ENCODE measurements around the gene NT5C3B.
A peak's percentile ranks its signal among the peaks of the same experiment; 100 is the strongest.
"Not testable (repeated sequence)": the region's sequence is repeated elsewhere in the genome, so short reads cannot be mapped to it uniquely, and the experiment has no call there.

The NT5C3B gene
- total RNA-seq, result 20.0 to 30.4 reads per million in 2 donors

GRCh38 chr17:41835800-41836549 lies at the start of gene NT5C3B:
Gene NT5C3B, minus strand, starts transcription at chr17:41836232. Its CDS starts 39 bp downstream, at chr17:41836193.
- DNase-seq, result peak; percentile 45

GRCh38 chr17:41885733-41886132 lies 49.7 kb upstream of the NT5C3B start:
- no peak for DNase-seq

GRCh38 chr17:41882756-41883155 lies 46.7 kb upstream of the NT5C3B start:
- DNase-seq, result no peak

GRCh38 chr17:41880130-41880529 lies 44.1 kb upstream of the NT5C3B start:
- DNase-seq, result no peak

- not testable (repeated sequence) for DNase-seq
Observed at GRCh38 chr17:41874293-41874670, 38.2 kb upstream of the NT5C3B start.

- no peak for DNase-seq
Observed at GRCh38 chr17:41873559-41874292, 37.7 kb upstream of the NT5C3B start.

- DNase-seq, result no peak
Observed at GRCh38 chr17:41871789-41872188, 35.8 kb upstream of the NT5C3B start.

GRCh38 chr17:41870627-41871026 lies 34.6 kb upstream of the NT5C3B start:
- no peak for DNase-seq

- no peak for DNase-seq
Observed at GRCh38 chr17:41870097-41870496, 34.1 kb upstream of the NT5C3B start.

GRCh38 chr17:41869426-41869825 lies 33.4 kb upstream of the NT5C3B start:
- no peak for DNase-seq

GRCh38 chr17:41868568-41868967 lies 32.5 kb upstream of the NT5C3B start:
- no peak for DNase-seq

- DNase-seq, result no peak
Observed at GRCh38 chr17:41865596-41865893, 29.5 kb upstream of the NT5C3B start.

- DNase-seq, result peak; percentile 85
Observed at GRCh38 chr17:41864836-41865595, 29.0 kb upstream of the NT5C3B start, which contains the start of gene KLHL11. Gene KLHL11, minus strand, starts transcription at chr17:41865423. Its CDS starts 53 bp downstream, at chr17:41865370.

- DNase-seq, result peak; percentile 55
Observed at GRCh38 chr17:41864498-41864835, 28.4 kb upstream of the NT5C3B start.

- peak; percentile 6 for DNase-seq
Observed at GRCh38 chr17:41863074-41863848, 27.2 kb upstream of the NT5C3B start.

- no peak for DNase-seq
Observed at GRCh38 chr17:41860254-41860931, 24.4 kb upstream of the NT5C3B start.

- not testable (repeated sequence) for DNase-seq
Observed at GRCh38 chr17:41851382-41851781, 15.3 kb upstream of the NT5C3B start.

- DNase-seq, result no peak
Observed at GRCh38 chr17:41849251-41849990, 13.4 kb upstream of the NT5C3B start.

GRCh38 chr17:41848788-41849187 lies 12.8 kb upstream of the NT5C3B start:
- DNase-seq, result no peak

GRCh38 chr17:41844971-41845370 lies 8.9 kb upstream of the NT5C3B start:
- DNase-seq, result no peak

- not testable (repeated sequence) for DNase-seq
Observed at GRCh38 chr17:41840781-41841180, 4.7 kb upstream of the NT5C3B start.
